ENCODE data around the gene GPR39.

The GPR39 gene

GRCh38 chr2:132668987-132669907 is 252.6 kb downstream of the GPR39 start:
- no peak for DNase-seq (ENCODE audit: low read depth in 1 of 2, low spot score in 1 of 2)

GRCh38 chr2:132669908-132670495 is 253.4 kb downstream of the GPR39 start, which contains the start of gene LYPD1:
TSS of gene LYPD1 (minus strand) at chr2:132670205. CDS start at chr2:132669932, 273 bp downstream.
- DNase-seq (ENCODE audit: low read depth in 1 of 2, low spot score in 1 of 2) = no peak

GRCh38 chr2:132670496-132671150 is 254.0 kb downstream of the GPR39 start:
- DNase-seq (ENCODE audit: low read depth in 1 of 2, low spot score in 1 of 2) = no peak

GRCh38 chr2:132671151-132671835 is 254.7 kb downstream of the GPR39 start:
- DNase-seq (ENCODE audit: low read depth in 1 of 2, low spot score in 1 of 2) = no peak

- DNase-seq (ENCODE audit: low read depth in 1 of 2, low spot score in 1 of 2) = no peak
Observed at GRCh38 chr2:132676999-132677398, 260.4 kb downstream of the GPR39 start.

DNA sequence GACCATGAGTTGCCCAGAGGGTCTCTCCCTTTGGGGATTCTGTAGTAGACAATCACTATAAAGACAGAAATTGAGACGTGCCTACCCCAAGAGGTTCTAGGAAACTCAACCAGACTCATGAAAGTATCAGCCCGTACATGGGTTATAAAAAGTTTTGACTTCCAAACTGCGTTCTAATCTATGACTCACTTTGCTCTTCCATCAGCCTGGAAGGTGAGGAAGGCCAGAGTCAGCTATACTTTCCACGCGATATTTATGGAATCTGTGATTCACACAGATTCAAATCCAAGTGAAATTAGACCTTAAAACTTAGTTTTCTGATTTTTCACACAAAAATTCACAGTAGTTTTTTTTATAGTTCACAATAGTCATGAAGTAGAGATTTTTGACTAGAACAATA is 261.1 kb downstream of the GPR39 start:
- DNase-seq (ENCODE audit: low read depth in 1 of 2, low spot score in 1 of 2) = no peak

GRCh38 chr2:132678483-132678882 is 261.9 kb downstream of the GPR39 start:
- no peak for DNase-seq (ENCODE audit: low read depth in 1 of 2, low spot score in 1 of 2)

GRCh38 chr2:132680544-132680943 is 263.9 kb downstream of the GPR39 start:
- no peak for DNase-seq (ENCODE audit: low read depth in 1 of 2, low spot score in 1 of 2)

GRCh38 chr2:132681766-132682165 is 265.2 kb downstream of the GPR39 start:
- DNase-seq (ENCODE audit: low read depth in 1 of 2, low spot score in 1 of 2) = no peak

GRCh38 chr2:132690664-132691303 is 274.2 kb downstream of the GPR39 start:
- no peak for DNase-seq (ENCODE audit: low read depth in 1 of 2, low spot score in 1 of 2)

- DNase-seq (ENCODE audit: low read depth in 1 of 2, low spot score in 1 of 2) = no peak
Observed at GRCh38 chr2:132691556-132691955, 275.0 kb downstream of the GPR39 start.

DNA sequence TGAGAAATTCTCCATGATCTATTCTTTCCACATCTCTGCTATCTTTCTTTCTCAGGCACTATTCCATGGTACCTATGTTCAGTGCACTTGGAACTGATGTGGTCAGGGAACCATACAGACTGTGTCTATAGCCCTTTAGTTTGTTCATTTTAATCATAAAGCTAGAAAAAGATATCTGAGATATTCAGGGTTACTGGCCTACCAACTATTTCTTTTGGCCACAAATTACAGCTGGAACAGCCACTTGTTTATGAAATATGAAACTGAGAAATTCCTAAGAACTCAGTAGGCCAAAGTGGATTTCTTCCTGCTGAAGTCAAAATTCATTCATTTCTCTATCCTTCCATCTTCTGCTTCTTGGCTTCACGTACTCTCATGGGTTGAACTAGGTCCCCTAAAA is 276.2 kb downstream of the GPR39 start:
- DNase-seq (ENCODE audit: low read depth in 1 of 2, low spot score in 1 of 2) = no peak

All from activated CD4-positive, alpha-beta T cell treated with anti-CD3 and anti-CD28 coated beads, Interleukin-2, amount 50 U/mL, for 24 hours (primary cell).